SK-N-MC (cell line): ENCODE data around the gene SF3A1.
"Not testable (repeated sequence)": the region's sequence is repeated elsewhere in the genome, so short reads cannot be mapped to it uniquely, and the experiment has no call there.

ENCODE experiments used
- DNase-seq: peaks from one replicate; pipeline ENCODE4 v3.0.0-alpha.2; 2011; ENCODE audit warnings: low read depth, low spot score
- H3K27ac ChIP-seq: fragments of 200-600 bp; sonication (generic); 2 replicates; pipeline ENCODE4 v1.5.1; 2016; ENCODE audit warnings: mixed run types
- H3K36me3 ChIP-seq: fragments of 200-600 bp; sonication (generic); 2 replicates; pipeline ENCODE4 v1.6.1; 2017; ENCODE audit warnings: antibody characterized with exemption, low read length, mixed read lengths; ENCODE audit not compliant: insufficient read depth
- H3K4me3 ChIP-seq: fragments of 200-600 bp; sonication (generic); 2 replicates; pipeline ENCODE4 v1.5.1; 2016
- H3K9ac ChIP-seq: fragments of 200-600 bp; sonication (generic); 2 replicates; pipeline ENCODE4 v1.8.0; 2017; ENCODE audit warnings: mixed run types, mixed read lengths; ENCODE audit not compliant: insufficient read length
- H3K9me3 ChIP-seq: fragments of 200-600 bp; sonication (generic); 2 replicates; pipeline ENCODE4 v1.6.1; 2017; ENCODE audit warnings: low read depth, mild to moderate bottlenecking, antibody characterized with exemption, low read length, moderate library complexity, mixed read lengths
- EZH2 ChIP-seq: fragments of 200-600 bp; sonication (generic); IDR thresholded peaks from one replicate; pipeline ENCODE4 v1.6.1; 2017; ENCODE audit warnings: antibody characterized with exemption
- FOXP2 ChIP-seq: optimal IDR thresholded peaks from 2 replicates; pipeline ENCODE3; 2011; ENCODE audit warnings: mild to moderate bottlenecking, moderate library complexity; ENCODE audit not compliant: insufficient read depth; ENCODE audit errors: extremely low read length, control extremely low read depth
- POLR2AphosphoS5 ChIP-seq: IDR thresholded peaks from 2 replicates; pipeline ENCODE4 v1.6.1; 2012; ENCODE audit warnings: mild to moderate bottlenecking, low read depth, low read length, borderline replicate concordance

Gene SF3A1

GRCh38 chr22:30356449-30357235, at the start of gene SF3A1, which contains the start of gene CCDC157:
Gene SF3A1, minus strand, starts transcription at chr22:30356894. Its CDS starts 102 bp downstream, at chr22:30356792.
Gene CCDC157, plus strand, starts transcription at chr22:30357007. Its CDS starts 8,994 bp downstream, at chr22:30366001.
- H3K9ac ChIP-seq = peak within 1 kb of the TSS; percentile 94
- H3K9me3 ChIP-seq = no peaks in the 10 kb centered on the region
- TF ChIP-seq POLR2AphosphoS5 (peak; percentile 87), EZH2 (no peak), FOXP2 (peak; percentile 39)
- no peak for DNase-seq
- peaks cover 26% of the 10 kb centered on the region for H3K36me3 ChIP-seq
- H3K4me3 ChIP-seq = peak within 1 kb of the TSS; percentile 86
- H3K27ac ChIP-seq = peak within 1 kb of the TSS; percentile 66

GRCh38 chr22:30406400-30406799, 49.7 kb upstream of the SF3A1 start:
- TF ChIP-seq FOXP2 (no peak), POLR2AphosphoS5 (no peak), EZH2 (no peak)
- H3K27ac ChIP-seq = no peak overlapping the region
- H3K9ac ChIP-seq = no peak overlapping the region
- no peak for DNase-seq
- no peaks in the 10 kb centered on the region for H3K9me3 ChIP-seq
- H3K36me3 ChIP-seq = no peaks in the 10 kb centered on the region
- no peak overlapping the region for H3K4me3 ChIP-seq

GRCh38 chr22:30405731-30406130, 49.0 kb upstream of the SF3A1 start:
- Histone ChIP-seq H3K4me3 (no peak overlapping the region), H3K9ac (no peak overlapping the region), H3K36me3 (no peaks in the 10 kb centered on the region), H3K27ac (no peak overlapping the region), H3K9me3 (no peaks in the 10 kb centered on the region)
- no peak for DNase-seq
- TF ChIP-seq EZH2 (no peak), FOXP2 (no peak), POLR2AphosphoS5 (no peak)

- no peak overlapping the region for H3K27ac ChIP-seq
- H3K36me3 ChIP-seq = no peaks in the 10 kb centered on the region
- no peaks in the 10 kb centered on the region for H3K9me3 ChIP-seq
- H3K9ac ChIP-seq = no peak overlapping the region
- TF ChIP-seq EZH2 = no peak
- TF ChIP-seq FOXP2 = no peak
- TF ChIP-seq POLR2AphosphoS5 = no peak
- no peak for DNase-seq
- H3K4me3 ChIP-seq = no peak overlapping the region
Observed at GRCh38 chr22:30404307-30404706, 47.6 kb upstream of the SF3A1 start.

GRCh38 chr22:30402766-30403104, 46.0 kb upstream of the SF3A1 start:
- H3K9ac ChIP-seq, DNase-seq, H3K36me3 ChIP-seq, H3K9me3 ChIP-seq, H3K4me3 ChIP-seq, H3K27ac ChIP-seq: not testable (repeated sequence)

GRCh38 chr22:30402028-30402765, 45.5 kb upstream of the SF3A1 start:
- TF ChIP-seq EZH2 (no peak), POLR2AphosphoS5 (no peak), FOXP2 (no peak)
- no peak for DNase-seq
- H3K27ac ChIP-seq = no peak overlapping the region
- H3K9ac ChIP-seq = no peak overlapping the region
- H3K36me3 ChIP-seq = no peaks in the 10 kb centered on the region
- H3K9me3 ChIP-seq = no peaks in the 10 kb centered on the region
- no peak overlapping the region for H3K4me3 ChIP-seq

- DNase-seq, H3K9ac ChIP-seq, H3K36me3 ChIP-seq, H3K4me3 ChIP-seq, H3K27ac ChIP-seq, H3K9me3 ChIP-seq: not testable (repeated sequence)
Observed at GRCh38 chr22:30401024-30401423, 44.3 kb upstream of the SF3A1 start.

- Histone ChIP-seq H3K9me3 (no peaks in the 10 kb centered on the region), H3K36me3 (no peaks in the 10 kb centered on the region), H3K27ac (no peak overlapping the region), H3K4me3 (no peak overlapping the region), H3K9ac (no peak overlapping the region)
- TF ChIP-seq EZH2 = no peak
- TF ChIP-seq FOXP2 = no peak
- no peak for TF ChIP-seq POLR2AphosphoS5
- DNase-seq = no peak
Observed at GRCh38 chr22:30400159-30400558, 43.5 kb upstream of the SF3A1 start.

- no peaks in the 10 kb centered on the region for H3K9me3 ChIP-seq
- no peaks in the 10 kb centered on the region for H3K36me3 ChIP-seq
- H3K9ac ChIP-seq = no peak overlapping the region
- no peak overlapping the region for H3K4me3 ChIP-seq
- no peak for DNase-seq
- no peak for TF ChIP-seq FOXP2
- no peak for TF ChIP-seq EZH2
- TF ChIP-seq POLR2AphosphoS5 = no peak
- H3K27ac ChIP-seq = no peak overlapping the region
Observed at GRCh38 chr22:30399718-30400117, 43.0 kb upstream of the SF3A1 start.
